Stimulated activated CD4-positive, alpha-beta T cell treated with anti-CD3 and anti-CD28 coated beads, Interleukin-12 subunit alpha, Interleukin-12 subunit beta, amount 100 ng/mL, for 48 hours (primary cell): ENCODE data around the gene ABCC4.
"Not testable (repeated sequence)": the region's sequence is repeated elsewhere in the genome, so short reads cannot be mapped to it uniquely, and the experiment has no call there.

Experiments used
- DNase-seq, 3 donors: peaks; one replicate each; pipeline ENCODE4 v3.0.0-alpha.2; 2020; ENCODE audit warnings: low read depth in 2 of 3, low spot score in 1 of 3

ABCC4 gene

GRCh38 chr13:95198606-95199005 lies 102.6 kb downstream of the ABCC4 start:
- not testable (repeated sequence) for DNase-seq

GRCh38 chr13:95197548-95197947 lies 103.7 kb downstream of the ABCC4 start:
- DNase-seq: no peak

DNA sequence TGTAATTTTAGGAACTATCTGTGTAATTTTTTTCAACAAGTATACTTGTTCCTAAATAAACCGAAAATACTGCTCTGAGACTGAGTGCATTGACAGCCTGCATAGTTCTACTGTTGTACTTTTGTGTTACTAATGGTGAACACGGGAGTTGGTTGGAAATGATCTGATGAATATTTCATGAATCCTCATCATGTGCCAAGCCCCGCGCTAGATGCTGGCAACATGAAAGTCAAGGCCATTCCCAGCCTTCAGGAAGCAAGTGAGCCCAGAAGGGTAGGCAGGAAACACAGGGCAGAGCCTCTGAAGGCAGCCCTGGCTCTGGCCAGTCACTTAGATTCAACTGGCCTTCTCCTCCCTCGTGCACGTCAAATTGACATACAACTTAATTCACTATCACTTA lies 106.1 kb downstream of the ABCC4 start:
- no peak for DNase-seq

- no peak for DNase-seq
These were observed 107.6 kb downstream of the ABCC4 start for GRCh38 chr13:95193509-95194230.

DNA sequence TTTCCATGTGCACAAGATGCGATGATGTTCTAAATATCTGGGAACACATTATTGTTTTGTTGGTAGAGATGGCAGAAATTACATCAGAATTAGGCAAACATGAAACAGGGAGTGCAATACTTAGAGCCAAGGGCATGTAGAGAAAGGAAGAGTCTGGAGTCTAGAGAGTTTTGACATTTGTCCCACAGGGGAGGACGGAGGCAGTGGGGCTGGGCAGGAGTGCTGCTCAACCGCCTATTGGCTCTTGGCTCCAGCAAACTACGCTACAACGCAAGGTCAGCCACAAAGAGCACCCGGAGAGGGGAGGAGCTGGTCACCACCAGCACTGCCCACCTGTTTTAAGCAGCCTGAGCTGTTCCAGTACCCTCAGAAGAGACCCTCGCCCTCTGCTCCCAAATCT lies 108.3 kb downstream of the ABCC4 start:
- no peak for DNase-seq

DNA sequence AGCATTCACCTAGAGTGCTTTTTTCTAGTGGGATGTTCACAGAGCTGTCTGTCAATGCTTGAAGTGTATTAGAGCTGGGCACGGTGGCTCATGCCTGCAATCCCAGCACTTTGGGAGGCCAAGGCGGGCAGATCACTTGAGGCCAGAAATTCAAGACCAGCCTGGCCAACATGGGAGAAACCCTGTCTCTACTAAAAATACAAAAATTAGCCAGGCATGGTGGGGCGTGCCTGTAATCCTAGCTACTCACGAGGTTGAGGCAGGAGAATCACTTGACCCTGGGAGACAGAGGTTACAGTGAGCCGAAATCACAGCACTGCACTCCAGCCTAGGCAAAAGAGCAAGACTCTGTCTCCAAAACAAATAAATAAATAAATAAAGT lies 108.7 kb downstream of the ABCC4 start:
- not testable (repeated sequence) for DNase-seq

- peak; percentile 45 to 76 (median 59) for DNase-seq
These were observed 109.3 kb downstream of the ABCC4 start for GRCh38 chr13:95191821-95192563.

DNA sequence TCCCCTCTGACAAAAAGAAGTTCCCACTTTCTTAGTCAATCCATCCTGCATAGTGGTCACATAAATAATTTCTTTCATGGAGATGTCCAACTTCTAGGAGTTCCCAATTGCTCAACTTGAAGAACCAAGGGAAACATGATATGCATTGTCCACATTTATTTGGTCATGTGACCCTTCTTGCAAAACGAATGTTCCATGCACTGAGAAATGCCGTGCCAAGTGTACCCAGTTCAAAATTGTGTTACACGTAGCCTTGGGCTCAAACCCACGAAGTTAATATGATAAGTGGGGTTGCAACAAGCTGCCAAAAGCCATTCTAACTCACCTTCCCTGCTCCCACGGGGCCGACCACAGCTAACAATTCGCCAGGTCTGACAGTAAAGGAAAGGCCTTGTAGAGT lies 113.1 kb downstream of the ABCC4 start:
- no peak for DNase-seq

DNA sequence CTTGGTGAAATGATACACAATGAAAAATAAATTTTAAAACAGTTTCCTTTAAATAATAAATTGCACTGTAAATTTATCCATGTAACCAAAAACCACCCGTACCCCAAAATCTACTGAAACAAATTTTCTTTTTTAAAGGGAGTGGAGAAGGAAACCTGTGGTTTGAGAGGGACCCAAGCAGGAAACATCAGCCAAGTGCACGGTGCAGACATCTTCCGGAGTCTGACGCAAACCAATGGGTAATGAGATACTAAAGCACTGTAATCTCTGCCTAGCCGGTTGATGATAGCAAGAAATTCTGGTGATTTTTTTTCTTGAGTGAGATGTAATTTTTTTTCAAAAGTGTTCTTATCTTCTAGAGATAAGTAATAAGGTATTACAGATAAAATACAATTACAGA lies 115.4 kb downstream of the ABCC4 start:
- DNase-seq: peak in 2 of 3 donors; percentile 10

DNA sequence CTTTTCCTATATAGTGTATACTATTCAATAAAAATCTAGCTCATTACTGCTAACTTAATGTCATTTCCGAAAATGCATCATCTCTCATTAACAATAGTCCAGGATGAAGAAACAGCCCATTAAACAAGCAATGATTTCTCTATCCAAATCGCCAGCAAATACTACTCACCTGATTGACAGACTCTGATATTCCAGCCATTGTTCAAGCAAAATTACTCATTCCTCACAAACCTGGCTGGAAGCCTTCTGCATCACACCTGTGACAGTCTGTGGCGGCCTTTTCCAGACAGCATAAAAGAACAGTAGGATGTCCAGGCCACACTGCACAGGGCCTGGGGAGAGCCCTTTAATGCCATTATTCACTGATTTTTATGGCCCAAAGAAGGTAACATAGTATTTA lies 115.9 kb downstream of the ABCC4 start:
- no peak for DNase-seq

DNA sequence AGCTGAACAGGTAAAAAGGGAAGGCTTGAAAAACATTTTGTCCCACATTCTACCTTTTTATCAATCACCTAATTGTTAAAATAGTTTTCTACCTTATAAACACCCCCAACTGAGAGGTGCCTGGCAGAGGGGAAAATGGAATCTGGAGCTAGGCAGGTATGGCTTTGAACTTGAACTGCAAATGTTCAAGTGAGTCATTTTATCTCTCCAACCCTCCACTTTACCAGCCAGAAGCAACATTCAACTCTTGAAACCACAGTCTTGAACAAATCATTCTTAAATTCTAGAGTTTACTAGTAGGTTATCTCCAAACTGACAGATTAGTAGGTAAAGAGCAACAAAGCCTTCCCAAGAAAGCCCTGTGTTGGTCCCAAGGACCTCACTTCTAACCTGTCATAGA lies 116.9 kb downstream of the ABCC4 start:
- DNase-seq: no peak

- no peak for DNase-seq
These were observed 118.5 kb downstream of the ABCC4 start for GRCh38 chr13:95182570-95183265.

DNA sequence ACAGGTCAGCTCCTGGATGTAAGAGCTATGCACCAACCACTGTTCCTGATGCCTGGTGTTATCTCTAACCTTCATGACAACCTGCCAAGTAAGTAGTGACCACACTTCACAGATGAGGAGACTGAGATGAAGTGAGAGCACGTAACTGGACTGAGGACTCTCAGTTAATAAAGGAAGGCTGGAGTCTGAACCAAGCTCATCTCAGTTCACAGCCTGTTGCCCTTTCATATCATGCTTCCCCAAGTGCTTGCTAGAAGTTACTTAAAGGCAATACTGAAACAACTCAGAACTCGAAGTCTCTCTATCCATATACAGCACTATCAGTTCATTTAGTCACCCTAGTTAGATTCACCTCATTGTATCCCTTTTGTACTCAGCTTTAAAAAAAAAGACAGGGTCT lies 119.7 kb downstream of the ABCC4 start:
- DNase-seq: no peak

DNA sequence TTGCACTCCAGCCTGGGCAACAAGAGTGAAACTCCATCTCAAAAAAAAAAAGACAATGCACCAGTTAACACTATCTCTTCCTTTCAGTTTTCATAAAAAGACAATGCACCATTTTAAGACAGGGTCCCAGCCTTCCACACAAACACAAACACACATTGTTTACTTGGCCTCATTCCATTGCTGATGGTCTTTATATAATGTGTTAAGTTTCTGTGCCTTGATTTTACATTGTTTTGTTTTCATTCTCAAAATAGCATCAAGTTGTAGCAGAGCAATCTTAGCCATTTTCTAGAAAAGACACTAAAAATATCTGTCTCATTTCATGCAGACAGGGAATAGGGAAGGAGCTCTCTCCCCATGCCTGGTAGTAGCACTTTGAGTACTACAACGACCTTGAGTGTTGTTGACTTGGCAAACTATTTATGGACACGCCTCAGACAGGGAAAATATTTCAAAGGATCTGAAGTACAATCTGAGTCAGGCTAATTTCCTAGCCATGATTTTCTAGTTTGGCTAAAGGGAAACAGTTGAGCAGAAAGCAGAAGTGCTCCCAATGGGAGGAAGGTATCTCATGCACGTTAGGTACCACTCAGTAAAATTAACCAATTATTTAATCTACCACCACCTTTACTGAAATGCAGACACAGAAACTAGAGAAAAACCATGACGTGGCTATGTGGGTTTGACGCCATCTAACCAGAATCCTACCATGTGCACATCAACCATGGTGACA lies 120.6 kb downstream of the ABCC4 start:
- DNase-seq: no peak

- no peak for DNase-seq
These were observed 124.5 kb downstream of the ABCC4 start for GRCh38 chr13:95176611-95177259.

- DNase-seq: no peak
These were observed 126.7 kb downstream of the ABCC4 start for GRCh38 chr13:95174517-95174916.

DNA sequence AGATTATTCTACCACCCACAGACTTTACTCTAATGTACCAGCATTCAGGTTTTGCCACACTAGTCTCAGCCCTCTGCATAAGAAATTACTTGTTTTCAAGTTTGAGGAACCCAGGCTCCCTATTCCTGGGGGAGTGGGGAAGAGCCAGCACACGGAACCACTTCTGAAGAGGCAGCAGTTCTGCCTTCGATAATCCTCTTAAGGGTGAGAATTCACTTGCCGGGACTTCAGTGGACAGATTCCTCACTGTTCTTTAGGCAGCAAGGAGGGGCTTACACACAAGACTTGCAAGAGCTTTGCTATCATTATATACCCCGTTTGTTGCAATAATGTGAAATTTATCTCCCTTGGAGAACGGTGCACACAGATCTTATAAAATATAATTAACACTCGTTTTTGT lies 133.1 kb downstream of the ABCC4 start:
- no peak for DNase-seq

DNA sequence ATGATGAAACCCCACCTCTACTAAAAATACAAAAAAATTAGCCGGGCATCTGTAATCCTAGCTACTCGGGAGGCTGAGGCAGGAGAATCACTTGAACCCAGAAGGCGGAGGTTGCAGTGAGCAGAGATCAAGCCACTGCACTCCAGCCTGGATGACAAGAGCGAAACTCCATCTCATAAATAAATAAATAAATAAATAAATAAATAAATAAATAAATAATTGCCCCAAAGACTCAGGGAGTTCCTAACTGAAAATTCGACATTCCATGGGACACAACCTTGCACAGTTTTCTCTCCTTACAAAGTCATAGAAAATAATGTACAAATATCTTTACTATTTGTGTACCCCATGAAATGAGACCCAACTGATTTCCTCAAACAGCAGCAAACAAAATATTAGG lies 134.2 kb downstream of the ABCC4 start:
- DNase-seq: not testable (repeated sequence)

GRCh38 chr13:95164830-95165229 lies 136.4 kb downstream of the ABCC4 start:
- DNase-seq: no peak

DNA sequence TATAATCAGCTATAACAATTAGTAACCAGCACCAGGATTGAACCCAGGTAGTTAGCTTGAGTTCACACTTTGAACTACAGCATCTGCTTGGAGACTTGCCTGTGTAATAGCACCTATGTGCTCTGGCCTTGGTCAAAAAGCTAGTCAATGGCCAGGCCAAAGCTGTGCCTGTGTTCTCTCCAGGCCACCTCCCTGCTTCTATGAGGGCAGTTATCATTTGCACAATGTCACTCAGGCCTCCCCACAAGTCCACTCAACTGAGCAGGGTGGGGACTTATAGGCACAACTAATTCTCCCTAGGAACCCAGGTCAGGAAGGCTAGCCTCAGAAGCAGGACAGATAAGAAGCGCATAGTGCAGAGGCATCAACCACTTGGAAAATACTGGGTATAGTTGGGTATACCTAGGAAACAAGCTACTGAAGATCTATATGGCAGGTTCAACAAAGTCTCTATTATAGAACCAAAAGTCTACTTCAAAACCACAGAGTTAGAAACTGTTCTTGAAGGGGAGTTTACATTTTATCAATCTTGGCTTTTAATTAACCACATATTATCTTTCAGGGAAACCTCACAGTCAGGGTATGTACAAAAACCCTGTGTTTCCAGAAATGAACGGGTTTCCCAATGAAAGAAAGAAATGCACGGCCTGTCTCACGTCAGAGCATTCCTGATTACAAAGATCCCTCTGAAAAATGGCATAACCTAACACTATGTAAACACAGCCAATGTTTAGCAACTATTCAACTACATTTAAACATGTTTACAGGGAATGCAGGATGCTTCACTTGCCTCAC lies 140.9 kb downstream of the ABCC4 start:
- DNase-seq: no peak
